HG03095 (cell line): ENCODE measurements around the gene PTGDS.

ENCODE experiments used
- ATAC-seq: cut with Tn5 transposase; IDR thresholded peaks from one replicate; pipeline ENCODE4 v1.9.1; 2021; ENCODE audit warnings: moderate library complexity; ENCODE audit not compliant: unreplicated experiment

PTGDS gene

DNA sequence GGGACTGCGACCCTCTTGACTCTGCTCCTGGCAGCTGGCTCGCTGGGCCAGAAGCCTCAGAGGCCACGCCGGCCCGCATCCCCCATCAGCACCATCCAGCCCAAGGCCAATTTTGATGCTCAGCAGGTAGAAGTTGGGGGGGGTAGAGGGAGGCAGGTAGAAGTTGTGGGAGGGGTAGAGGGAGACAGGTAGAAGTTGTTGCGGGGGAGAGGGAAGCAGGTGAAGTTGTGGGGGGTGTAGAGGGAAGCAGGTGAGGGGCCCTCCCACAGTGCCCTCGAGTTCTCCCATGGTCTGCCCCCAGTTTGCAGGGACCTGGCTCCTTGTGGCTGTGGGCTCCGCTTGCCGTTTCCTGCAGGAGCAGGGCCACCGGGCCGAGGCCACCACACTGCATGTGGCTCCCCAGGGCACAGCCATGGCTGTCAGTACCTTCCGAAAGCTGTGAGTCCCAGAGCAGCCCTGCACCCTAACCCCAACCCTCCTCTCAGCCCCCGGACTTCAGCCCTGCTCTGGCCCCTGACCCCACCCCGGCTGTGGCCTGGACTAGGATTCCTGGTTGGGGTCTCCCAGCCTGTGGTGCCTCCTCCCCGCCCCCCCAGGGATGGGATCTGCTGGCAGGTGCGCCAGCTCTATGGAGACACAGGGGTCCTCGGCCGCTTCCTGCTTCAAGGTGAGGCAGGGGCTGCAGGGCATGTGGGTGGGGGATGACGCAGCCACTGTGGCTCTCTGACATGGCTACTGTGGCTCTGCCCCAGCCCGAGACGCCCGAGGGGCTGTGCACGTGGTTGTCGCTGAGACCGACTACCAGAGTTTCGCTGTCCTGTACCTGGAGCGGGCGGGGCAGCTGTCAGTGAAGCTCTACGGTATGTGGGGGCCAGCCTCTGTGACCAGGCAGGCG is 31.7 kb upstream of the PTGDS start:
- no peak for ATAC-seq

DNA sequence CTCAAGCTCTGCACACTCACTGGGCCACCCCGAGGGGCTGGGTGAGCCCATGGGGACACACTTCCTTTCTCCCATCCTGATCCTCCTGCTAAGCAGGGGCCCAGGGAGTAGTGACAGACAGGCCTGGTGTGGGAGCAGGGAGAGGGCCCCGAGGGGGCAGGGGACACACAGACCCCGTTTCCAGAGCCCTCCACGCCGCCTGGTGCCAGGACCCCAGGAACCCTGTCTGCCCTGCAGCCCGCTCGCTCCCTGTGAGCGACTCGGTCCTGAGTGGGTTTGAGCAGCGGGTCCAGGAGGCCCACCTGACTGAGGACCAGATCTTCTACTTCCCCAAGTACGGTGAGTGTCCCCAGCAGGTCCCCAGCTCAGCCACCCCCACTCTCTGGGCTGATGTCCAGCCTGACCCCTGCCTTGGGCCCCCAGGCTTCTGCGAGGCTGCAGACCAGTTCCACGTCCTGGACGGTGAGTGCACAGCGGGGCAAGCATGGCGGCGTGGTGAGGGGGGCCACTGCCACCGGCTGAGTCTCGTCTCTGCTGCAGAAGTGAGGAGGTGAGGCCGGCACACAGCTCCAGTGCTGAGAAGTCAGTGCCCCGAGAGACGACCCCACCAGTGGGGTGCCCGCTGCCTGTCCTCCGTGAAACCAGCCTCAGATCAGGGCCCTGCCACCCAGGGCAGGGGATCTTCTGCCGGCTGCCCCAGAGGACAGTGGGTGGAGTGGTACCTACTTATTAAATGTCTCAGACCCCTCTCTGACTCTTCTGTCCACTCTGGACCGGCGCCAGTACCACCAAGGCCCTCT is 30.9 kb upstream of the PTGDS start:
- ATAC-seq = no peak

- no peak for ATAC-seq
Measured at GRCh38 chr9:136947028-136947891, 30.0 kb upstream of the PTGDS start.

GRCh38 chr9:136947955-136948510 is 29.3 kb upstream of the PTGDS start:
- ATAC-seq = no peak

GRCh38 chr9:136949239-136949816 is 28.0 kb upstream of the PTGDS start:
- no peak for ATAC-seq

GRCh38 chr9:136949817-136950655 is 27.3 kb upstream of the PTGDS start:
- ATAC-seq = peak; percentile 65

DNA sequence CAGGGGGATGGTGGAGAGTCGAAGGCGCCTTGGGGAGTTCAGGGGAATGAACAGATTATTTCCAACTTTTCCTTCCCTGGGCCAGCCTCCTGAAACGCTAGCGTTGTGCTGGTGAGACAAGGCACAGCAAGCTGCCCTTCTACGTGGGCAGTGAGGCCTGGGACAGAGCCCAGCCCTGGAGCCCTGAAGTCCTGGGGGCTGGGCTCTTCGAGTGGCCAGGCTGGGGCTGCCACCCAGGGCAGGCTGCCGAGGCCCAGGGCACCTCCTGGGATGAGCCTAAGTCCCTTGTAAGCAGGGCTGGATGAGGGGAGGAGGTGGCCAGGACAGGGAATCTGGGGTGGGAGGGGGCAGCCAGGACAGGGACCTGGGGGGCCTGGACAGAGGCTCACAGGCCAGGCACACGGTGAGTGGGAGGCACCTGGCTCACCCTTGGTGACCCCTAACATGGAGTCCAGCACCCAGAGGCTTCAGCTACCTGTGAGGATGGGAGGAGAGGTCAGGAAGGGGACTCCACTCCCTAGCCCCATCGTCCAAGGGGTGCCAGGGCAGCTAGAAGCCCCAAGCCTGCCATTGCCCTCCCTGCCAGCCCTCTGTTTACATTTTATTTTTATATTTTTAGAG is 26.5 kb upstream of the PTGDS start:
- ATAC-seq = no peak

GRCh38 chr9:136951541-136952320 is 25.6 kb upstream of the PTGDS start, which contains the start of gene LCN12:
Gene LCN12 (plus strand): TSS chr9:136952273. CDS start chr9:136952328, 55 bp downstream.
- ATAC-seq = no peak

DNA sequence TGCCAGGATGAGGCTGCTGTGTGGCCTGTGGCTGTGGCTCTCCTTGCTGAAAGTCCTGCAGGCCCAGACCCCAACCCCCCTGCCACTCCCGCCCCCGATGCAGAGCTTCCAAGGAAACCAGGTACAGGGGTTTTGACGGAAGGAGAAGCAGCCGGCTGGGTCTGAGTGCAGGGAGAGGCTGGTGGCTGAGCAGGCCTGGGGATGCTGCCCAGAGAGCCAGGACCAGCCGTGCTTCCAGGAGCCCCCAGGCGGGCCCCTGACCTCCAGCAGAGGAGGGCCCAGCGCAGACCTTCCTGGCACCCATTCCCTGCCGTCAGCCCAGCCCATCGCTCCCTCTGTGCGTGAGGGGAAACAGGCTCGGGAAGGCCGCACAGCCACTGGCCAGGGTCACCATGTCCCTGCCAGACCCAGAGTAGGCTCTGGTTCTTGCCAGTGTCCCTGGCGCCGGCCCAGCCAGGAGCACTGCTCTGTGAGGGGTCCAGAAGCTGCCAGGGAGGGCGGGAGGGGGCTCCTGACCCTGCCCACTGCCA is 24.9 kb upstream of the PTGDS start:
- ATAC-seq = no peak

GRCh38 chr9:136952876-136953770 is 24.2 kb upstream of the PTGDS start:
- ATAC-seq = no peak

- ATAC-seq = no peak
Measured at GRCh38 chr9:136953771-136954269, 23.5 kb upstream of the PTGDS start.

GRCh38 chr9:136954270-136955083 is 22.8 kb upstream of the PTGDS start:
- no peak for ATAC-seq

- no peak for ATAC-seq
Measured at GRCh38 chr9:136955202-136955942, 21.9 kb upstream of the PTGDS start.

DNA sequence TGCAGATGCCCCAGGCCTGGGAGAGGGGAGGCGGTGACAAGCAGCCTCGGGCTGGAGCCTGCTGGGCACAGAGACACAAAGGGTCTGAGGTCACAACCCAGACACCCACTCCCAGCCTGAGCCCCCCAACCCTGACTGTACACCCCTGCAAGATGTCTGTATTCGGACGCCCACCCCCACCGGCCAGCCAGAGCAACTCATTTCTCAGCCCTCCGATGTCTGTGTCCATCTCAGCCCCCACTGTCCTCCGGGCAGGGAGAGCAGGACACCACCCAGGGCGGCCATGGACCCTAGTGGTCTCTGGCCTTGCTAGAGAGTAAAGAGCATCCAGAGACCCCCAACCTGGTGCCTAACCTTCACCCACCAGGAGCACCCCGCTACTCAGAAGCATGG is 21.4 kb upstream of the PTGDS start:
- ATAC-seq = no peak

GRCh38 chr9:136956604-136957003 is 20.7 kb upstream of the PTGDS start:
- no peak for ATAC-seq
